Fibroblast of lung (primary cell): ENCODE data around the gene ZNF813.

Experiments used
- CTCF ChIP-seq, 2 donors: IDR thresholded peaks in 1 of 2; conservative IDR thresholded peaks in 1 of 2; 1 replicate in 1 of 2; 2 replicates in 1 of 2; pipeline ENCODE4 v1.5.1; 2011 to 2012; ENCODE audit warnings: low read length in 2 of 2, control low read depth in 1 of 2, inconsistent platforms in 1 of 2, low read depth in 1 of 2, mild to moderate bottlenecking in 1 of 2
- EZH2 ChIP-seq: IDR thresholded peaks from 2 replicates; pipeline ENCODE4 v1.5.1; 2012; ENCODE audit warnings: low read length, control low read depth, mild to moderate bottlenecking; ENCODE audit errors: missing control alignments

- no peak for TF ChIP-seq CTCF (conservative IDR thresholded peaks at IDR 0.05 in 1 of 2, IDR thresholded peaks at IDR 0.05 in 1 of 2; ENCODE audit: low read depth in 1 of 2, low read length in 2 of 2)
- TF ChIP-seq EZH2, result no peak
These were observed 4.7 kb upstream of the ZNF813 start for GRCh38 chr19:53462861-53463260.
